Spleen (tissue), 7 donors: ENCODE measurements around the gene XDH.

Experiments
- CTCF ChIP-seq, 11 experiments: fragments of 200-600 bp in 7 of 11; fragments of 450-650 bp in 4 of 11; sonication (generic) in 4 of 11; IDR thresholded peaks in 8 of 11; conservative IDR thresholded peaks in 3 of 11; 1 replicate in 7 of 11; 2 replicates in 4 of 11; pipeline versions ENCODE4 v1.4.0 to v1.8.0; 2016 to 2021; ENCODE audit warnings: antibody characterized with exemption in 11 of 11, inconsistent platforms in 4 of 11, mild to moderate bottlenecking in 1 of 11
- POLR2AphosphoS5 ChIP-seq, 3 donors: sonication (generic); formaldehyde crosslinking; IDR thresholded peaks; one replicate each; pipeline ENCODE4 v1.5.1; 2017; ENCODE audit warnings: antibody characterized with exemption in 3 of 3
- donor health status: DM: no; HTN: no; CAD: no; lungs with moderate emphysema.
- donor health status: DM: no; HTN: no; CAD: no.
- donor health status: DM: no; HTN: no; CAD: no.

GRCh38 chr2:31397094-31397493, 17.4 kb downstream of the XDH start:
- no peak for TF ChIP-seq CTCF (IDR thresholded peaks at IDR 0.05 in 8 of 11, conservative IDR thresholded peaks at IDR 0.05 in 3 of 11)
- no peak for TF ChIP-seq POLR2AphosphoS5 (IDR thresholded peaks at IDR 0.05)
